CD14-positive monocyte (primary cell): ENCODE data around the gene SIRPA. TPM values are rescaled to one million over a fixed set of nuclear protein-coding genes. Genes with fewer than 3 reads are reported as not detected.

ENCODE experiments used
- DNase-seq, 3 donors: peaks; one replicate each; pipeline ENCODE4 v3.0.0-alpha.2; 2011 to 2022
- H2AFZ ChIP-seq: 2 replicates; pipeline ENCODE4 v1.6.0; 2012; ENCODE audit warnings: mild to moderate bottlenecking, low read depth, low read length, inconsistent platforms; ENCODE audit not compliant: insufficient read depth, poor library complexity, severe bottlenecking
- H3K27ac ChIP-seq, 2 donors: 1 replicate in 1 of 2; 2 replicates in 1 of 2; pipeline ENCODE4 v1.5.1; 2012 to 2013; ENCODE audit warnings: low read length in 2 of 2, control low read depth in 1 of 2, inconsistent platforms in 1 of 2, low read depth in 1 of 2, mild to moderate bottlenecking in 1 of 2
- H3K27me3 ChIP-seq, 2 donors: one replicate each; pipeline versions ENCODE4 v1.6.0 to v1.6.1; 2011 to 2013; ENCODE audit warnings: low read length in 2 of 2; ENCODE audit not compliant: control insufficient read depth in 2 of 2, insufficient read depth in 2 of 2
- H3K36me3 ChIP-seq, 2 donors: replicated peaks in 1 of 2; 1 replicate in 1 of 2; 2 replicates in 1 of 2; pipeline versions ENCODE4 v1.5.1 to v1.6.1; 2012 to 2013; ENCODE audit warnings: low read length in 2 of 2, control low read depth in 1 of 2, inconsistent platforms in 1 of 2, mild to moderate bottlenecking in 1 of 2; ENCODE audit not compliant: insufficient read depth in 2 of 2, control insufficient read depth in 1 of 2
- H3K4me1 ChIP-seq, 2 donors: 1 replicate in 1 of 2; 2 replicates in 1 of 2; pipeline versions ENCODE4 v1.5.1 to v1.6.1; 2012 to 2013; ENCODE audit warnings: low read length in 2 of 2, control low read depth in 1 of 2, inconsistent platforms in 1 of 2, mild to moderate bottlenecking in 1 of 2, moderate library complexity in 1 of 2; ENCODE audit not compliant: insufficient read depth in 2 of 2, control insufficient read depth in 1 of 2
- H3K4me2 ChIP-seq: replicated peaks from 2 replicates; pipeline ENCODE3; 2012; ENCODE audit warnings: low read length, moderate library complexity, mild to moderate bottlenecking; ENCODE audit not compliant: poor library complexity, severe bottlenecking; ENCODE audit errors: extremely low read depth
- H3K4me3 ChIP-seq, 3 experiments: fragments of 200-600 bp in 1 of 3; sonication (generic) in 1 of 3; replicated peaks in 1 of 3; 1 replicate in 2 of 3; 2 replicates in 1 of 3; pipeline ENCODE4 v1.5.1; 2011 to 2013; ENCODE audit warnings: low read length in 3 of 3, mild to moderate bottlenecking in 3 of 3, control low read depth in 2 of 3, low read depth in 2 of 3, inconsistent platforms in 1 of 3, moderate library complexity in 1 of 3
- H3K79me2 ChIP-seq: 2 replicates; pipeline ENCODE4 v1.6.0; 2012; ENCODE audit warnings: mild to moderate bottlenecking, control low read depth, inconsistent platforms, low read length, moderate library complexity; ENCODE audit not compliant: insufficient read depth
- H3K9ac ChIP-seq: 2 replicates; pipeline ENCODE4 v1.6.0; 2017; ENCODE audit warnings: low read length, mild to moderate bottlenecking; ENCODE audit not compliant: insufficient read depth, poor library complexity, severe bottlenecking
- H3K9me3 ChIP-seq, 2 donors: replicated peaks in 1 of 2; 1 replicate in 1 of 2; 2 replicates in 1 of 2; pipeline versions ENCODE4 v1.5.1 to v1.6.1; 2012 to 2013; ENCODE audit warnings: low read length in 2 of 2, control low read depth in 1 of 2; ENCODE audit not compliant: control insufficient read depth in 1 of 2, insufficient read depth in 1 of 2
- H4K20me1 ChIP-seq: 2 replicates; pipeline ENCODE4 v1.6.0; 2012; ENCODE audit warnings: mild to moderate bottlenecking, low read length, control low read depth, moderate library complexity; ENCODE audit not compliant: insufficient read depth
- H3K27ac Mint-ChIP-seq, 7 donors: one replicate each; pipeline ENCODE4 v1.8.0; 2020; ENCODE audit warnings: mild to moderate bottlenecking in 7 of 7, mixed read lengths in 7 of 7, moderate library complexity in 6 of 7, inconsistent platforms in 2 of 7
- H3K27me3 Mint-ChIP-seq, 3 donors: one replicate each; pipeline ENCODE4 v1.8.0; 2021 to 2022; ENCODE audit warnings: low read depth in 3 of 3, mild to moderate bottlenecking in 3 of 3, mixed read lengths in 3 of 3, moderate library complexity in 3 of 3, inconsistent platforms in 1 of 3
- H3K36me3 Mint-ChIP-seq, 2 donors: one replicate each; pipeline ENCODE4 v1.8.0; 2020; ENCODE audit warnings: mixed read lengths in 2 of 2, inconsistent platforms in 1 of 2, mild to moderate bottlenecking in 1 of 2
- H3K4me1 Mint-ChIP-seq: one replicate; pipeline ENCODE4 v1.8.0; 2020; ENCODE audit warnings: mild to moderate bottlenecking, mixed read lengths
- H3K4me3 Mint-ChIP-seq, 2 donors: one replicate each; pipeline ENCODE4 v1.8.0; 2020; ENCODE audit warnings: mild to moderate bottlenecking in 2 of 2, mixed read lengths in 2 of 2, moderate library complexity in 1 of 2
- H3K9me3 Mint-ChIP-seq, 7 donors: one replicate each; pipeline ENCODE4 v1.8.0; 2020 to 2022; ENCODE audit warnings: mixed read lengths in 7 of 7, mild to moderate bottlenecking in 6 of 7, moderate library complexity in 6 of 7, inconsistent platforms in 2 of 7
- WGBS: methylation state at CpG from one replicate; pipeline ENCODE4 v1.1.5; 2013; ENCODE audit warnings: missing lambda C conversion rate; ENCODE audit not compliant: insufficient coverage; 5-methylcytosine and 5-hydroxymethylcytosine counted together
- intact Hi-C, 2 donors: fragments of 100-400 bp; cut with micrococcal nuclease; formaldehyde crosslinking; loops; one replicate each; pipeline versions ENCODE4 v1.15.0 to v1.15.1; 2023
- polyA plus RNA-seq, 3 donors: library from polyadenylated mRNA; depleted of rRNA in 1 of 3; unstranded in 2 of 3; stranded (reverse) in 1 of 3; fragments of 300-500 nt in 2 of 3; fragments of >200 nt in 1 of 3; fragmentation: Illumina TruSeq in 2 of 3; gene quantifications; 1 replicate in 2 of 3; 2 replicates in 1 of 3; pipeline ENCODE4 v1.2.3, GENCODE V29; 2012 to 2021
- TF ChIP-seq, protein P1 (sequence below): fragments of 200-600 bp; IDR thresholded peaks from one replicate; pipeline ENCODE4 v1.8.0; 2022; ENCODE audit warnings: antibody characterized with exemption, mild to moderate bottlenecking

The SIRPA gene
- polyA plus RNA-seq, 3 donors = 28.4 to 126 (median 58.3) TPM

DNA sequence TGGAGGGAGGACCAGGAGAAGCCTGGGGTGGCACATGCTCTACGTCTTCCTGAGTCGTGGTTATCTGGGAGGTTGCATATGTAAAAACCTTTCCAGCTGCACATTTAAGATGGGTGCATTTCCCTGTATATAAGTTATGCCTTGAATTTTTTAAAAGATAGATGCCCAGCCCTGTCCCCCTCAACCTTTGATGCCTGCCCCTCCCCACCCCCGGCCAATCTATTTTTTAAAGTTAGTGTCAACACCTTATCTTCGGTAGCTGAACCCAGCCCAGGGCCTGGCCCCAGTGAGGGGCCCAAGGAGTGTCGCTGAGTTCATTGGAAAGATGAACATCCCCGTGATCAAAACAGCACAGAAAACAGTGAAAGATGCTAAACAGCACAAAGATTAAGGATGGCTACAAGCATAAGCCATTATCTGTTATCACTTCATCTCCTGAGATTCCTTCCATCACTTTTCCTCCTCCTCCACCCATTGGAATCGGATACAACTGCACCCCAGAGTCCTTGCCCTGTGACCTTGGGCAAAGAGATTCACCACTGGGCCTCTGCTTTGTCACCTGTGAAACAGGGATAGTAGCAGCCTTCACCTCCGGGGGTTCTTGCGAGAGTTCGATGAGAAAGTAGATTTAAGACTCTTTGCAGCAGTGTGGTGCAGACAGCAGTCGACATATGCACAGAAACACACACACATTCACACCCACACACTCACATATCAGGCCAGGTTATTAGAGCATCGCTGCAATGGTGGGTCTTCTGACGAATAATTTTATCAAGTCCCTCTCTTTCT, 47.5 kb downstream of the SIRPA start:
- peaks cover 93% of the 10 kb centered on the region for H3K4me1 Mint-ChIP-seq
- no peaks in the 10 kb centered on the region for H3K27me3 Mint-ChIP-seq

DNA sequence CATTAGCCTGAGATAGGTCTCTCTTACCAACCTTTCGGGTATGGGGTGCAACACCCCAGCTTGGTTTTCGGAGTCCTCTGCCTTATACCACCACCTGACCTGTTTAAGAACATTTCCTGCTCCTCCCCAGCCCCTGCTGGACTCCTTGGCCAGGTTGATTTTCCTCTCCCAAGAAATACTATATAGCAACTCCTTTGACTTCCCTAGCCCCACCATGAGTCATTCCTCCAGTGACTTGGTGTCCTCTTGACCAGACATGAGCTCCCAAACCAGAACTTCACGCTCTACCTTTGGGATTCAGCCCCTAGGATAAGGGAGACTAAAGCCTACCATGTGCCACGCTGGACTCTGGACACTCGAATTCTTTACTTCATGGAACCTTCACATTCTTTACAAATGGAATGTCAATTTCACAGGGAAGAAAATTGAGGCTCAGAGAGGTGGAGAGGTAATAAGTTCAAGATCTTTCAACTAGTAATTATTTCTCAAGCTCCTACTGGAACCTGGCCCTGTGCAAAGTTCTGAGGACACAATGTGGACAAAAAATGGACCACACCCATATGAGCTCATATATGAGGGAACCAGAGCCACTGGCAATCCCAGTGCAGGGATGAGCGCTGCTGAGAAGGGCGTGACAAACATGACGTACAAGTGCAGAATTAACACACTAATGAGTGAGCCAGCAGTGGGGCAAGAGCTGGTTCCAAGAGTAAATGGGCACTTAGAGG, 48.2 kb downstream of the SIRPA start:
- Histone ChIP-seq H2AFZ (no peak overlapping the region), H3K79me2 (no peaks in the 10 kb centered on the region), H3K4me2 (peak overlapping the region; percentile 28), H3K4me1 (peaks cover 86 to 87% of the 10 kb centered on the region in 2 donors), H3K27me3 (no peaks in the 10 kb centered on the region), H3K36me3 (peaks cover 5 to 10% of the 10 kb centered on the region in 2 donors), H3K9ac (no peak overlapping the region), H3K4me3 (no peak overlapping the region), H4K20me1 (peaks cover 8% of the 10 kb centered on the region), H3K27ac (peak overlapping the region; percentile 96 to 97), H3K9me3 (no peaks in the 10 kb centered on the region)
- Mint-ChIP-seq H3K36me3 (peaks cover 16 to 18% of the 10 kb centered on the region in 2 donors), H3K4me1 (peaks cover 94% of the 10 kb centered on the region), H3K4me3 (peak overlapping the region in 1 of 2 donors; percentile 67), H3K27ac (peak overlapping the region; percentile 97 to 100 (median 99)), H3K27me3 (peaks cover 0 to 1% (median 0%) of the 10 kb centered on the region in 3 donors), H3K9me3 (peaks cover 0 to 2% (median 0%) of the 10 kb centered on the region in 7 donors)
- DNase-seq = peak; percentile 94 to 98 (median 98)
- 43% methylated on average over 6 of the region's 8 CpGs for WGBS
- TF ChIP-seq, protein P1, sequence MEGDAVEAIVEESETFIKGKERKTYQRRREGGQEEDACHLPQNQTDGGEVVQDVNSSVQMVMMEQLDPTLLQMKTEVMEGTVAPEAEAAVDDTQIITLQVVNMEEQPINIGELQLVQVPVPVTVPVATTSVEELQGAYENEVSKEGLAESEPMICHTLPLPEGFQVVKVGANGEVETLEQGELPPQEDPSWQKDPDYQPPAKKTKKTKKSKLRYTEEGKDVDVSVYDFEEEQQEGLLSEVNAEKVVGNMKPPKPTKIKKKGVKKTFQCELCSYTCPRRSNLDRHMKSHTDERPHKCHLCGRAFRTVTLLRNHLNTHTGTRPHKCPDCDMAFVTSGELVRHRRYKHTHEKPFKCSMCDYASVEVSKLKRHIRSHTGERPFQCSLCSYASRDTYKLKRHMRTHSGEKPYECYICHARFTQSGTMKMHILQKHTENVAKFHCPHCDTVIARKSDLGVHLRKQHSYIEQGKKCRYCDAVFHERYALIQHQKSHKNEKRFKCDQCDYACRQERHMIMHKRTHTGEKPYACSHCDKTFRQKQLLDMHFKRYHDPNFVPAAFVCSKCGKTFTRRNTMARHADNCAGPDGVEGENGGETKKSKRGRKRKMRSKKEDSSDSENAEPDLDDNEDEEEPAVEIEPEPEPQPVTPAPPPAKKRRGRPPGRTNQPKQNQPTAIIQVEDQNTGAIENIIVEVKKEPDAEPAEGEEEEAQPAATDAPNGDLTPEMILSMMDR = no peak
- intact Hi-C loops = loop anchor here (2.0 to 10.0 kb wide), 3 partner anchors 49 to 99 kb away; partner anchors contain the start of gene SIRPA (in 1 of the 2)

More for the DNA sequence above, 47.5 kb downstream of the SIRPA start:
- Histone ChIP-seq H2AFZ (no peak overlapping the region), H3K79me2 (no peaks in the 10 kb centered on the region), H3K9ac (no peak overlapping the region), H4K20me1 (peaks cover 11% of the 10 kb centered on the region), H3K9me3 (no peaks in the 10 kb centered on the region), H3K27me3 (no peaks in the 10 kb centered on the region), H3K4me2 (no peak overlapping the region), H3K27ac (peak overlapping the region; percentile 96 to 97), H3K4me3 (no peak overlapping the region), H3K4me1 (peaks cover 81 to 85% of the 10 kb centered on the region in 2 donors), H3K36me3 (peaks cover 10 to 18% of the 10 kb centered on the region in 2 donors)
- H3K27ac Mint-ChIP-seq = peak overlapping the region; percentile 97 to 100 (median 99)
- H3K9me3 Mint-ChIP-seq = peaks cover 0 to 2% (median 0%) of the 10 kb centered on the region in 7 donors
- no peak overlapping the region for H3K4me3 Mint-ChIP-seq
- TF ChIP-seq, protein P1 = no peak
- intact Hi-C loops = loop anchor here (10.0 kb wide), 2 partner anchors 48 to 98 kb away; partner anchors contain the start of gene SIRPA (in 1 of the 2)
- DNase-seq = no peak
- WGBS = 85% methylated on average over 8 of the region's 13 CpGs
- peaks cover 23 to 26% of the 10 kb centered on the region in 2 donors for H3K36me3 Mint-ChIP-seq
